ENCODE results near the gene MSH5. TPM values are rescaled to one million over a fixed set of nuclear protein-coding genes. Genes with fewer than 3 reads are reported as not detected.

MSH5 gene
- total and polyA plus RNA-seq, 2 of the 13 experiments (the other 11 are each of a cell fraction or from before 2014, with no cell fraction given) = 10.2 to 38.7 TPM

- no TSS peak for BruUV-seq (replicated peaks)
- TF ChIP-seq ZNF687 (CRISPR knock-in tag; IDR thresholded peaks at IDR 0.05) (0 out of 2 replicates have a peak, but pooled peaks have one; percentile 19), ZNF768 (CRISPR knock-in tag; IDR thresholded peaks at IDR 0.05) (peak; percentile 28; the same call in 1 of the 2 replicates), AGO2 (optimal IDR thresholded peaks at IDR 0.05; ENCODE audit: low read depth, low read length) (peak; percentile 57), MLLT10 (CRISPR knock-in tag; IDR thresholded peaks at IDR 0.05) (no peak), TRIM24 (CRISPR knock-in tag; IDR thresholded peaks at IDR 0.05) (no peak), FOXO1 (CRISPR knock-in tag; IDR thresholded peaks at IDR 0.05) (no peak), ZNF839 (CRISPR knock-in tag; IDR thresholded peaks at IDR 0.05; ENCODE audit: borderline replicate concordance) (0 out of 2 replicates have a peak, but pooled peaks have one; percentile 62), RBFOX2 (IDR thresholded peaks at IDR 0.05; ENCODE audit: low read depth, low read length) (peak; percentile 66)
- Histone ChIP-seq H3K4me1 (ENCODE audit: insufficient read depth, low read length) (peaks cover 47% of the 10 kb centered on the region), H4K20me1 (ENCODE audit: insufficient read depth, low read length) (no peaks in the 10 kb centered on the region), H3K4me2 (ENCODE audit: low read depth, low read length) (0 out of 2 replicates have a peak overlapping the region, but pooled peaks have one; percentile 88), H3K4me3 (replicated peaks in 1 of 3; ENCODE audit: insufficient read depth in 1 of 3, low read depth in 2 of 3, low read length in 3 of 3) (no peak overlapping the region), H3K9me3 (ENCODE audit: low read length) (no peaks in the 10 kb centered on the region), H3K27ac (ENCODE audit: extremely low read length, insufficient read depth, low read length) (peak overlapping the region; percentile 70), H3K36me3 (replicated peaks in 1 of 2; ENCODE audit: control insufficient read depth in 1 of 2, insufficient read depth in 2 of 2, low read length in 2 of 2) (peaks cover 36 to 42% of the 10 kb centered on the region in 2 experiments), H3K79me2 (ENCODE audit: insufficient read depth, low read length) (no peaks in the 10 kb centered on the region), H3K9ac (ENCODE audit: insufficient read depth, low read depth, low read length) (no peak overlapping the region), H2AFZ (ENCODE audit: low read length) (no peak overlapping the region), H3K27me3 (ENCODE audit: control insufficient read depth in 1 of 2, insufficient read depth in 2 of 2, low read length in 2 of 2) (no peaks in the 10 kb centered on the region)
- DNase-seq (ENCODE audit: low spot score) (no peak), ATAC-seq (no peak), FAIRE-seq (no peak)
- 97% methylated on average over 14 of the region's 43 CpGs for WGBS (ENCODE audit: low lambda C conversion rate)
- ChIA-PET CTCF (ENCODE audit: low intra/inter-chr PET ratio, low total read pairs) (no interaction called here), POLR2A (interaction anchor here (1.1 to 8.2 kb wide), 15 partner anchors 8 to 126 kb away, joined by 3 to 66 read pairs (median 10); partner anchors contain the start of genes BAG6, CLIC1, HSPA1A and HSPA1B)
- in situ Hi-C loops (cut with HindIII; ENCODE audit: extremely low pct_ligation_motif_present, low pct_unique_long_range_greater_than_20kb) (no loop called here), intact Hi-C loops (cut with micrococcal nuclease; ENCODE audit: unreplicated experiment) (loop anchor here (10.0 kb wide), 1 partner anchor 146 kb away; the partner anchor contains the start of gene C2)
Observed at GRCh38 chr6:31778999-31779885, 39.4 kb downstream of the MSH5 start.

Data from HepG2 (cell line).